CD4-positive, alpha-beta T cell treated with Interleukin-10 for 1 hour (primary cell): Measurements from ENCODE around the gene MAP1S.

Experiments
- DNase-seq: peaks from one replicate; pipeline ENCODE4 v3.0.0-alpha.2; 2020

MAP1S gene

GRCh38 chr19:17718947-17719711 lies at the start of gene MAP1S:
MAP1S (plus strand) TSS chr19:17719480; CDS start chr19:17719503, 23 bp downstream.
- peak; percentile 67 for DNase-seq

- DNase-seq: peak; percentile 33
These were observed 47.4 kb upstream of the MAP1S start for GRCh38 chr19:17671906-17672305.

GRCh38 chr19:17673937-17674799 lies 45.1 kb upstream of the MAP1S start:
- DNase-seq: no peak

GRCh38 chr19:17676295-17676694 lies 43.0 kb upstream of the MAP1S start:
- DNase-seq: no peak

GRCh38 chr19:17677002-17677401 lies 42.3 kb upstream of the MAP1S start:
- DNase-seq: no peak

GRCh38 chr19:17678836-17679235 lies 40.4 kb upstream of the MAP1S start:
- no peak for DNase-seq

- no peak for DNase-seq
These were observed 39.6 kb upstream of the MAP1S start for GRCh38 chr19:17679526-17680229.

- peak; percentile 68 for DNase-seq
These were observed 39.0 kb upstream of the MAP1S start for GRCh38 chr19:17680230-17680722.

GRCh38 chr19:17681505-17682125 lies 37.7 kb upstream of the MAP1S start:
- peak; percentile 16 for DNase-seq

- no peak for DNase-seq
These were observed 37.0 kb upstream of the MAP1S start for GRCh38 chr19:17682273-17682672.

- no peak for DNase-seq
These were observed 36.2 kb upstream of the MAP1S start for GRCh38 chr19:17683078-17683477.

- no peak for DNase-seq
These were observed 35.0 kb upstream of the MAP1S start for GRCh38 chr19:17684256-17684655.

- DNase-seq: no peak
These were observed 33.7 kb upstream of the MAP1S start for GRCh38 chr19:17685451-17686022.

GRCh38 chr19:17686023-17686521 lies 33.2 kb upstream of the MAP1S start:
- no peak for DNase-seq

GRCh38 chr19:17686592-17687024 lies 32.7 kb upstream of the MAP1S start:
- DNase-seq: no peak

GRCh38 chr19:17687141-17687856 lies 32.0 kb upstream of the MAP1S start:
- DNase-seq: no peak

GRCh38 chr19:17687857-17688784 lies 31.2 kb upstream of the MAP1S start, which contains the start of gene UNC13A:
UNC13A (minus strand) TSS chr19:17688354; CDS start chr19:17688199, 155 bp downstream.
- peak; percentile 40 for DNase-seq

GRCh38 chr19:17688853-17689595 lies 30.3 kb upstream of the MAP1S start:
- no peak for DNase-seq

- DNase-seq: no peak
These were observed 26.7 kb upstream of the MAP1S start for GRCh38 chr19:17692566-17692965.
